IMR-90 (cell line): ENCODE measurements around the gene USB1. TPM values are rescaled to one million over a fixed set of nuclear protein-coding genes. Genes with fewer than 3 reads are reported as not detected.

ENCODE experiments used
- ATAC-seq: fragments of 200-7000 bp; cut with Tn5 transposase; 2 replicates; pipeline ENCODE4 v1.9.1; 2020; ENCODE audit warnings: low read depth, mild to moderate bottlenecking, moderate library complexity
- BruUV-seq: library from RNA; stranded (reverse); fragments of 400-500 nt; replicated peaks from 2 replicates; lab custom pipeline; 2021; lab: Mats Ljungman, UMichigan
- CTCF ChIA-PET: fragments of 300-600 bp; formaldehyde crosslinking; extraction: SDS; loops from one replicate; lab custom pipeline; 2021; ENCODE audit warnings: antibody characterized with exemption; lab: Yijun Ruan, JAX
- POLR2A ChIA-PET: fragments of 300-600 bp; sonication (Branson Sonifier 250); formaldehyde crosslinking; loops from one replicate; lab custom pipeline; 2022; ENCODE audit warnings: antibody characterized with exemption; ENCODE audit not compliant: unreplicated experiment; lab: Charles Lee
- DNase-seq: peaks from one replicate; pipeline ENCODE4 v3.0.0; 2013
- H2AFZ ChIP-seq: replicated peaks from 2 replicates; pipeline ENCODE3; 2013; ENCODE audit warnings: low read length, mild to moderate bottlenecking; ENCODE audit not compliant: poor library complexity
- H2AK5ac ChIP-seq: 2 replicates; pipeline ENCODE4 v1.6.1; 2013; ENCODE audit warnings: low read depth, low read length, inconsistent platforms
- H2AK9ac ChIP-seq: replicated peaks from 2 replicates; pipeline ENCODE3; 2013; ENCODE audit warnings: mild to moderate bottlenecking, low read depth, low read length, moderate library complexity; ENCODE audit not compliant: poor library complexity
- H2BK120ac ChIP-seq: 2 replicates; pipeline ENCODE4 v1.6.1; 2013; ENCODE audit warnings: low read depth, low read length, inconsistent platforms
- H2BK15ac ChIP-seq: 3 replicates; pipeline ENCODE4 v1.6.1; 2013; ENCODE audit warnings: low read depth, low read length, inconsistent platforms
- H2BK20ac ChIP-seq: 2 replicates; pipeline ENCODE4 v1.6.1; 2013; ENCODE audit warnings: low read depth, mild to moderate bottlenecking, inconsistent platforms, low read length, moderate library complexity
- H2BK5ac ChIP-seq: 2 replicates; pipeline ENCODE4 v1.6.1; 2013; ENCODE audit warnings: mild to moderate bottlenecking, low read depth, low read length, inconsistent platforms; ENCODE audit not compliant: poor library complexity, severe bottlenecking
- H3K14ac ChIP-seq: replicated peaks from 2 replicates; pipeline ENCODE4 v1.6.1; 2013; ENCODE audit warnings: low read depth, low read length, inconsistent platforms
- H3K18ac ChIP-seq: 2 replicates; pipeline ENCODE4 v1.6.1; 2013; ENCODE audit warnings: low read depth, low read length, control low read depth
- H3K23ac ChIP-seq: 2 replicates; pipeline ENCODE4 v1.6.1; 2013; ENCODE audit warnings: low read depth, low read length, inconsistent platforms
- H3K27ac ChIP-seq: 2 replicates; pipeline ENCODE4 v1.5.1; 2013; ENCODE audit warnings: mild to moderate bottlenecking, control low read depth, low read length; ENCODE audit not compliant: insufficient read depth
- H3K27me3 ChIP-seq: 2 replicates; pipeline ENCODE4 v1.6.1; 2013; ENCODE audit warnings: low read length; ENCODE audit not compliant: control insufficient read depth, insufficient read depth
- H3K36me3 ChIP-seq: 2 replicates; pipeline ENCODE4 v1.6.1; 2013; ENCODE audit warnings: low read length, mixed read lengths; ENCODE audit not compliant: control insufficient read depth, insufficient read depth
- H3K4ac ChIP-seq: 2 replicates; pipeline ENCODE4 v1.6.1; 2013; ENCODE audit warnings: low read depth, low read length, inconsistent platforms
- H3K4me1 ChIP-seq: 2 replicates; pipeline ENCODE4 v1.6.1; 2013; ENCODE audit warnings: low read length, mixed read lengths; ENCODE audit not compliant: control insufficient read depth, insufficient read depth
- H3K4me2 ChIP-seq: 2 replicates; pipeline ENCODE4 v1.6.1; 2013; ENCODE audit warnings: low read depth, mild to moderate bottlenecking, control low read depth, low read length, moderate library complexity
- H3K4me3 ChIP-seq: 2 replicates; pipeline ENCODE4 v1.5.1; 2013; ENCODE audit warnings: low read depth, mild to moderate bottlenecking, control low read depth, low read length, moderate library complexity; ENCODE audit not compliant: insufficient read depth
- H3K56ac ChIP-seq: 2 replicates; pipeline ENCODE4 v1.6.1; 2013; ENCODE audit warnings: low read length, inconsistent platforms; ENCODE audit not compliant: insufficient read depth; ENCODE audit errors: extremely low read depth
- H3K79me1 ChIP-seq, 2 experiments: 2 replicates each; pipeline ENCODE4 v1.6.1; 2013; ENCODE audit warnings: low read length in 2 of 2, inconsistent platforms in 1 of 2, low read depth in 1 of 2
- H3K9ac ChIP-seq: 2 replicates; pipeline ENCODE4 v1.6.1; 2013; ENCODE audit warnings: low read depth, low read length, control low read depth
- H3K9me1 ChIP-seq: 2 replicates; pipeline ENCODE4 v1.6.1; 2013; ENCODE audit warnings: low read length, inconsistent platforms; ENCODE audit not compliant: insufficient read depth
- H3K9me3 ChIP-seq: 2 replicates; pipeline ENCODE4 v1.6.1; 2013; ENCODE audit warnings: low read length; ENCODE audit not compliant: control insufficient read depth, insufficient read depth
- H4K20me1 ChIP-seq: 2 replicates; pipeline ENCODE4 v1.6.1; 2013; ENCODE audit warnings: low read length, inconsistent platforms; ENCODE audit not compliant: insufficient read depth
- H4K5ac ChIP-seq: 2 replicates; pipeline ENCODE4 v1.6.1; 2013; ENCODE audit warnings: mild to moderate bottlenecking, low read depth, low read length, control low read depth
- H4K8ac ChIP-seq, 2 experiments: 2 replicates each; pipeline ENCODE4 v1.6.1; 2013; ENCODE audit warnings: low read depth in 2 of 2, low read length in 2 of 2, control low read depth in 1 of 2, inconsistent platforms in 1 of 2
- H4K91ac ChIP-seq: 2 replicates; pipeline ENCODE4 v1.6.1; 2013; ENCODE audit warnings: low read depth, low read length, inconsistent platforms; ENCODE audit not compliant: insufficient read depth
- BHLHE40 ChIP-seq: fragments of 150-350 bp; IDR thresholded peaks from 2 replicates; pipeline ENCODE4 v1.6.1; 2016; ENCODE audit warnings: mild to moderate bottlenecking, low read depth, low read length
- CEBPB ChIP-seq: IDR thresholded peaks from 2 replicates; pipeline ENCODE4 v1.6.1; 2012; ENCODE audit warnings: low read depth, low read length, improper control_type of control experiment
- CHD1 ChIP-seq: IDR thresholded peaks from 2 replicates; pipeline ENCODE4 v1.6.1; 2012; ENCODE audit warnings: low read depth, low read length, improper control_type of control experiment
- CTCF ChIP-seq: conservative IDR thresholded peaks from 2 replicates; pipeline ENCODE4 v1.5.1; 2012; ENCODE audit warnings: mild to moderate bottlenecking, low read depth, low read length, improper control_type of control experiment
- ELK1 ChIP-seq: fragments of 150-350 bp; IDR thresholded peaks from 2 replicates; pipeline ENCODE4 v1.6.1; 2016; ENCODE audit warnings: low read depth, mild to moderate bottlenecking, low read length, moderate library complexity, borderline replicate concordance
- FOS ChIP-seq: fragments of 150-350 bp; IDR thresholded peaks from 2 replicates; pipeline ENCODE4 v1.6.1; 2016; ENCODE audit warnings: low read depth, low read length
- MAFK ChIP-seq: IDR thresholded peaks from 2 replicates; pipeline ENCODE4 v1.6.1; 2012; ENCODE audit warnings: low read depth, low read length, improper control_type of control experiment
- MAZ ChIP-seq: IDR thresholded peaks from 2 replicates; pipeline ENCODE4 v1.6.1; 2012; ENCODE audit warnings: low read depth, mild to moderate bottlenecking, low read length, improper control_type of control experiment, moderate library complexity, borderline replicate concordance
- MXI1 ChIP-seq: IDR thresholded peaks from 2 replicates; pipeline ENCODE4 v1.6.1; 2012; ENCODE audit warnings: low read depth, mild to moderate bottlenecking, low read length, moderate library complexity, borderline replicate concordance
- NFE2L2 ChIP-seq: fragments of 150-350 bp; IDR thresholded peaks from 2 replicates; pipeline ENCODE4 v1.6.1; 2016; ENCODE audit warnings: low read depth, mild to moderate bottlenecking, low read length
- POLR2A ChIP-seq: IDR thresholded peaks from 2 replicates; pipeline ENCODE4 v1.6.1; 2012; ENCODE audit warnings: mild to moderate bottlenecking, low read depth, low read length
- RAD21 ChIP-seq: IDR thresholded peaks from 2 replicates; pipeline ENCODE4 v1.6.1; 2012; ENCODE audit warnings: low read length, improper control_type of control experiment
- RCOR1 ChIP-seq: IDR thresholded peaks from 2 replicates; pipeline ENCODE4 v1.6.1; 2012; ENCODE audit warnings: mild to moderate bottlenecking, low read length, improper control_type of control experiment; ENCODE audit not compliant: insufficient replicate concordance
- RFX5 ChIP-seq: IDR thresholded peaks from 2 replicates; pipeline ENCODE4 v1.8.0; 2012; ENCODE audit warnings: low read depth, mild to moderate bottlenecking, low read length, moderate library complexity
- SMC3 ChIP-seq: fragments of 150-350 bp; IDR thresholded peaks from 2 replicates; pipeline ENCODE4 v1.6.1; 2016; ENCODE audit warnings: low read depth, mild to moderate bottlenecking, antibody characterized with exemption, low read length, moderate library complexity
- WGBS, 2 experiments: methylation state at CpG; one replicate each; pipeline versions ENCODE4 v1.1.5 to v1.1.7; 2013; ENCODE audit warnings: missing lambda C conversion rate in 2 of 2; ENCODE audit not compliant: insufficient read length in 1 of 2; ENCODE audit errors: extremely low coverage in 2 of 2; 5-methylcytosine and 5-hydroxymethylcytosine counted together
- dilution Hi-C: fragments of 300-500 bp; cut with HindIII; formaldehyde crosslinking; loops from one replicate; pipeline ENCODE4 v1.14.3; 2018; ENCODE audit warnings: low sequenced_read_pairs; ENCODE audit not compliant: unreplicated experiment
- in situ Hi-C: fragments of 300-500 bp; cut with MboI; formaldehyde crosslinking; loops from 3 replicates; pipeline ENCODE4 v1.14.3; 2019; ENCODE audit warnings: low sequenced_read_pairs, inconsistent platforms, mixed read lengths
- intact Hi-C: fragments of 100-400 bp; cut with micrococcal nuclease; formaldehyde crosslinking; loops from 2 replicates; pipeline ENCODE4 v1.10.0; 2022
- polyA plus RNA-seq, 3 experiments: library from polyadenylated mRNA; depleted of rRNA; stranded (reverse); fragments of >200 nt; gene quantifications; 2 replicates each; pipeline ENCODE4 v1.2.3, GENCODE V29; 2012; ENCODE audit warnings: low replicate concordance in 1 of 3
- total RNA-seq: library from RNA; depleted of rRNA; stranded (reverse); fragments of >200 nt; gene quantifications from 2 replicates; pipeline ENCODE4 v1.2.3, GENCODE V29; 2012
- TF ChIP-seq, protein P1 (sequence below): fragments of 150-350 bp; IDR thresholded peaks from 2 replicates; pipeline ENCODE4 v1.6.1; 2017; ENCODE audit warnings: mild to moderate bottlenecking, antibody characterized with exemption, low read length, low read depth

The USB1 gene
- total and polyA plus RNA-seq, 2 of the 4 experiments (the other 2 are of a cell fraction): 45.9 to 94.9 TPM

DNA sequence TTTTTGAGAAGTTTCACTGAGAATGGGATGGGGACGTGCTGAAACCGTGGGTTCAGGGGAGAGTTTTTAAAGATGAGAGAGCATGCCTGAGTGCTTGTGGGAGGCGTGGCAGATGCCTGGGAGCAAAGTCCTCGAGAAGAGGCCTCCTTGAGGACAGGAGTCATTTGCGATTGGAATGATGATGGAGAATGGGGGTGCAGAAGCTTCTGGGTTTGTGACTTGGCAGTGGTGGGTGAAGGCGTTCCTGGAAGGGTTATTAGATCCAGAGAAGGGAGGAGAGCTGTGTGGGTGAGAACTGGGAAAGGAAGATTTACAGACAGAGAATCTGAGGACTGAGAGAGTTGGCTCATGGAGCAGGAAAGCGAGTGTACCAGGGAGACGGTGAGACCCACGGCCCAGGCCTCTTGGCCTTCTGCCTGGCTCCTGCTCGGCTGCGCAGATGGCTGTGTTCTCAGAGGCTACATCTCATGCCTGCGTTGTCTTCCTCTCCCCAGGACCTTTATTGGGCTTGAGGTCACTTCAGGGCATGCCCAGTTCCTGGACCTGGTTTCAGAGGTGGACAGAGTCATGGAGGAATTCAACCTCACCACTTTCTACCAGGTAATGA lies 15.7 kb downstream of the USB1 start:
- H3K18ac ChIP-seq: no peak overlapping the region
- no peak overlapping the region for H3K14ac ChIP-seq
- intact Hi-C loops: no loop called here
- H3K27ac ChIP-seq: no peak overlapping the region
- H2BK20ac ChIP-seq: no peak overlapping the region
- H2AK9ac ChIP-seq: no peak overlapping the region
- H4K91ac ChIP-seq: no peak overlapping the region
- in situ Hi-C loops: no loop called here
- no peak for TF ChIP-seq RFX5
- no peak for TF ChIP-seq ELK1
- TF ChIP-seq SMC3: no peak
- no peak for TF ChIP-seq CHD1
- no peak for TF ChIP-seq MAZ
- TF ChIP-seq FOS: no peak
- no peak for TF ChIP-seq RAD21
- no peak for TF ChIP-seq BHLHE40
- no peak for TF ChIP-seq CEBPB
- TF ChIP-seq CTCF: no peak
- TF ChIP-seq, protein P1, sequence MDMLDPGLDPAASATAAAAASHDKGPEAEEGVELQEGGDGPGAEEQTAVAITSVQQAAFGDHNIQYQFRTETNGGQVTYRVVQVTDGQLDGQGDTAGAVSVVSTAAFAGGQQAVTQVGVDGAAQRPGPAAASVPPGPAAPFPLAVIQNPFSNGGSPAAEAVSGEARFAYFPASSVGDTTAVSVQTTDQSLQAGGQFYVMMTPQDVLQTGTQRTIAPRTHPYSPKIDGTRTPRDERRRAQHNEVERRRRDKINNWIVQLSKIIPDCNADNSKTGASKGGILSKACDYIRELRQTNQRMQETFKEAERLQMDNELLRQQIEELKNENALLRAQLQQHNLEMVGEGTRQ: no peak
- no peak for TF ChIP-seq MXI1
- no peak for TF ChIP-seq POLR2A
- no peak for TF ChIP-seq MAFK
- no peak for TF ChIP-seq NFE2L2
- TF ChIP-seq RCOR1: no peak
- no peak overlapping the region for H2AFZ ChIP-seq
- no peak overlapping the region for H4K5ac ChIP-seq
- peaks cover 4% of the 10 kb centered on the region; the same call in 1 of the 2 replicates for H4K20me1 ChIP-seq
- ATAC-seq (no peak), DNase-seq (no peak)
- H2BK120ac ChIP-seq: no peak overlapping the region
- no peak overlapping the region for H2AK5ac ChIP-seq
- no peak overlapping the region for H4K8ac ChIP-seq
- peaks cover 17% of the 10 kb centered on the region for H3K9me1 ChIP-seq
- no peak overlapping the region for H3K4ac ChIP-seq
- H3K9ac ChIP-seq: no peak overlapping the region
- H2BK15ac ChIP-seq: no peak overlapping the region
- peaks cover 0 to 10% of the 10 kb centered on the region in 2 experiments; a peak in 3 of 4 replicates for H3K79me1 ChIP-seq
- H3K56ac ChIP-seq: no peak overlapping the region
- WGBS, 2 experiments: 68% methylated on average over 6 of the region's 12 CpGs; no CpG with 5 or more reads in 1 of the 2 experiments
- no TSS peak for BruUV-seq
- POLR2A ChIA-PET: interaction anchor here (0.5 kb wide), 1 partner anchor 297 kb away, joined by 3 read pairs; no protein-coding TSS in a partner anchor
- peaks cover 9% of the 10 kb centered on the region for H3K4me1 ChIP-seq
- CTCF ChIA-PET: no interaction called here
- dilution Hi-C loops: no loop called here
- H3K36me3 ChIP-seq: peaks cover 11% of the 10 kb centered on the region
- no peaks in the 10 kb centered on the region for H3K9me3 ChIP-seq
- H3K4me3 ChIP-seq: no peak overlapping the region
- no peaks in the 10 kb centered on the region for H3K27me3 ChIP-seq
- no peak overlapping the region for H3K4me2 ChIP-seq
- no peak overlapping the region for H3K23ac ChIP-seq
- H2BK5ac ChIP-seq: no peak overlapping the region
